Mesodermal cell (in vitro differentiated cells): Measurements from ENCODE around the gene DBET.
"Not testable (repeated sequence)": the region's sequence is repeated elsewhere in the genome, so short reads cannot be mapped to it uniquely, and the experiment has no call there.

Experiments used
- H3K27ac ChIP-seq: 2 replicates; pipeline ENCODE4 v1.7.0; 2013; ENCODE audit warnings: mild to moderate bottlenecking, low read depth, low read length, moderate library complexity; ENCODE audit not compliant: severe bottlenecking
- H3K36me3 ChIP-seq: 2 replicates; pipeline ENCODE4 v1.7.1; 2013; ENCODE audit warnings: mild to moderate bottlenecking, low read length, moderate library complexity; ENCODE audit not compliant: control insufficient read depth, insufficient read depth
- H3K4me1 ChIP-seq: one replicate; pipeline ENCODE4 v1.7.1; 2013; ENCODE audit warnings: mild to moderate bottlenecking, low read length; ENCODE audit not compliant: insufficient read depth, control insufficient read depth, poor library complexity, severe bottlenecking
- H3K4me3 ChIP-seq: 2 replicates; pipeline ENCODE4 v1.7.0; 2013; ENCODE audit warnings: low read length, control low read depth, mild to moderate bottlenecking; ENCODE audit not compliant: insufficient read depth, poor library complexity, severe bottlenecking; ENCODE audit errors: extremely low read depth
- H3K9me3 ChIP-seq: 2 replicates; pipeline ENCODE4 v1.7.1; 2013; ENCODE audit warnings: mild to moderate bottlenecking, low read length, moderate library complexity; ENCODE audit not compliant: control insufficient read depth
- WGBS, 2 experiments: methylation state at CpG; one replicate each; pipeline ENCODE4 v1.1.5; 2013; ENCODE audit warnings: missing lambda C conversion rate in 2 of 2; ENCODE audit not compliant: insufficient coverage in 2 of 2; 5-methylcytosine and 5-hydroxymethylcytosine counted together

Gene DBET

GRCh38 chr4:190109390-190110011 lies 45.2 kb downstream of the DBET start:
- H3K9me3 ChIP-seq = peaks cover 63% of the 10 kb centered on the region
- H3K36me3 ChIP-seq, H3K4me1 ChIP-seq, H3K27ac ChIP-seq, H3K4me3 ChIP-seq: not testable (repeated sequence)
- 25 to 52% methylated on average over 1 of the region's 1 CpG for WGBS, 2 experiments

GRCh38 chr4:190110033-190110432 lies 45.7 kb downstream of the DBET start:
- H3K36me3 ChIP-seq, H3K4me3 ChIP-seq, H3K27ac ChIP-seq, H3K4me1 ChIP-seq: not testable (repeated sequence)
- H3K9me3 ChIP-seq = peaks cover 63% of the 10 kb centered on the region

GRCh38 chr4:190110570-190111295 lies 46.4 kb downstream of the DBET start:
- H3K9me3 ChIP-seq = peaks cover 63% of the 10 kb centered on the region
- not testable (repeated sequence) for H3K27ac ChIP-seq, H3K36me3 ChIP-seq, H3K4me1 ChIP-seq, H3K4me3 ChIP-seq
- WGBS, 2 experiments = 50 to 51% methylated on average over 4 of the region's 4 CpGs

GRCh38 chr4:190112879-190113278 lies 48.6 kb downstream of the DBET start:
- no CpG with 5 or more reads among the region's 3 CpGs for WGBS, 2 experiments
- not testable (repeated sequence) for H3K4me1 ChIP-seq, H3K4me3 ChIP-seq, H3K27ac ChIP-seq, H3K36me3 ChIP-seq
- peaks cover 46% of the 10 kb centered on the region for H3K9me3 ChIP-seq

- not testable (repeated sequence) for H3K4me3 ChIP-seq, H3K36me3 ChIP-seq, H3K27ac ChIP-seq, H3K4me1 ChIP-seq
- peaks cover 25% of the 10 kb centered on the region for H3K9me3 ChIP-seq
- WGBS, 2 experiments = 46 to 54% methylated on average over 2 to 3 of the region's 3 CpGs
Measured at GRCh38 chr4:190114991-190115390, 50.7 kb downstream of the DBET start.
